Subcutaneous abdominal adipose tissue (tissue), 5 donors: Measurements from ENCODE around the gene NTM.

ENCODE experiments used
- H3K27ac ChIP-seq: one replicate; pipeline ENCODE4 v1.7.0; 2013; ENCODE audit warnings: low read depth, mild to moderate bottlenecking, inconsistent platforms, low read length, moderate library complexity
- H3K27me3 ChIP-seq, 5 donors: one replicate each; pipeline ENCODE4 v1.7.0; 2013; ENCODE audit warnings: low read length in 5 of 5, inconsistent platforms in 1 of 5; ENCODE audit not compliant: control insufficient read depth in 5 of 5, insufficient read depth in 4 of 5
- H3K36me3 ChIP-seq, 5 donors: one replicate each; pipeline ENCODE4 v1.7.0; 2013; ENCODE audit warnings: low read length in 5 of 5; ENCODE audit not compliant: control insufficient read depth in 5 of 5, insufficient read depth in 5 of 5
- H3K4me1 ChIP-seq, 5 donors: one replicate each; pipeline ENCODE4 v1.7.0; 2013; ENCODE audit warnings: low read length in 5 of 5, mild to moderate bottlenecking in 3 of 5, moderate library complexity in 1 of 5; ENCODE audit not compliant: control insufficient read depth in 5 of 5, insufficient read depth in 5 of 5
- H3K4me3 ChIP-seq, 5 donors: one replicate each; pipeline ENCODE4 v1.7.0; 2013; ENCODE audit warnings: low read length in 5 of 5, low read depth in 1 of 5
- H3K9ac ChIP-seq, 5 donors: one replicate each; pipeline ENCODE4 v1.7.0; 2013; ENCODE audit warnings: low read length in 5 of 5, mild to moderate bottlenecking in 4 of 5, moderate library complexity in 3 of 5
- H3K9me3 ChIP-seq, 5 donors: one replicate each; pipeline ENCODE4 v1.7.0; 2013; ENCODE audit warnings: low read length in 5 of 5; ENCODE audit not compliant: control insufficient read depth in 5 of 5
- donor health status: healthy.
- donor health status: healthy.
- donor health status: healthy.
- donor health status: healthy.
- donor health status: healthy.

NTM gene

GRCh38 chr11:131615611-131616010 lies 245.2 kb downstream of the NTM start:
- Histone ChIP-seq H3K27me3 (no peaks in the 10 kb centered on the region), H3K36me3 (no peaks in the 10 kb centered on the region), H3K4me1 (peaks cover 0 to 19% (median 12%) of the 10 kb centered on the region in 5 donors), H3K9ac (no peak overlapping the region), H3K4me3 (no peak overlapping the region), H3K27ac (no peak overlapping the region), H3K9me3 (no peaks in the 10 kb centered on the region)

GRCh38 chr11:131616481-131617140 lies 246.2 kb downstream of the NTM start:
- no peak overlapping the region for H3K4me3 ChIP-seq
- no peaks in the 10 kb centered on the region for H3K27me3 ChIP-seq
- no peaks in the 10 kb centered on the region for H3K9me3 ChIP-seq
- no peak overlapping the region for H3K9ac ChIP-seq
- H3K27ac ChIP-seq: no peak overlapping the region
- H3K36me3 ChIP-seq: no peaks in the 10 kb centered on the region
- peaks cover 0 to 19% (median 12%) of the 10 kb centered on the region in 5 donors for H3K4me1 ChIP-seq

- Histone ChIP-seq H3K27me3 (no peaks in the 10 kb centered on the region), H3K4me1 (peaks cover 0 to 19% (median 12%) of the 10 kb centered on the region in 5 donors), H3K27ac (no peak overlapping the region), H3K9ac (no peak overlapping the region), H3K4me3 (no peak overlapping the region), H3K36me3 (no peaks in the 10 kb centered on the region), H3K9me3 (no peaks in the 10 kb centered on the region)
Measured at GRCh38 chr11:131618201-131618600, 247.8 kb downstream of the NTM start.

GRCh38 chr11:131622193-131622592 lies 251.8 kb downstream of the NTM start:
- H3K27me3 ChIP-seq: no peaks in the 10 kb centered on the region
- no peaks in the 10 kb centered on the region for H3K36me3 ChIP-seq
- H3K9ac ChIP-seq: no peak overlapping the region
- peaks cover 0 to 5% (median 0%) of the 10 kb centered on the region in 5 donors for H3K4me1 ChIP-seq
- no peak overlapping the region for H3K27ac ChIP-seq
- H3K4me3 ChIP-seq: no peak overlapping the region
- H3K9me3 ChIP-seq: no peaks in the 10 kb centered on the region

- no peaks in the 10 kb centered on the region for H3K36me3 ChIP-seq
- H3K9ac ChIP-seq: no peak overlapping the region
- no peaks in the 10 kb centered on the region for H3K9me3 ChIP-seq
- no peaks in the 10 kb centered on the region for H3K4me1 ChIP-seq
- no peak overlapping the region for H3K27ac ChIP-seq
- H3K27me3 ChIP-seq: no peaks in the 10 kb centered on the region
- H3K4me3 ChIP-seq: no peak overlapping the region
Measured at GRCh38 chr11:131624531-131624930, 254.1 kb downstream of the NTM start.

GRCh38 chr11:131626788-131627187 lies 256.4 kb downstream of the NTM start:
- Histone ChIP-seq H3K9me3 (no peaks in the 10 kb centered on the region), H3K36me3 (no peaks in the 10 kb centered on the region), H3K4me3 (no peak overlapping the region), H3K4me1 (no peaks in the 10 kb centered on the region), H3K9ac (no peak overlapping the region), H3K27me3 (no peaks in the 10 kb centered on the region), H3K27ac (no peak overlapping the region)

- Histone ChIP-seq H3K4me1 (no peaks in the 10 kb centered on the region), H3K9me3 (no peaks in the 10 kb centered on the region), H3K27me3 (no peaks in the 10 kb centered on the region), H3K9ac (no peak overlapping the region), H3K27ac (no peak overlapping the region), H3K4me3 (no peak overlapping the region), H3K36me3 (no peaks in the 10 kb centered on the region)
Measured at GRCh38 chr11:131628739-131629138, 258.3 kb downstream of the NTM start.

- Histone ChIP-seq H3K4me1 (peaks cover 0 to 3% (median 0%) of the 10 kb centered on the region in 5 donors), H3K27me3 (no peaks in the 10 kb centered on the region), H3K36me3 (no peaks in the 10 kb centered on the region), H3K9ac (no peak overlapping the region), H3K4me3 (no peak overlapping the region), H3K9me3 (no peaks in the 10 kb centered on the region), H3K27ac (no peak overlapping the region)
Measured at GRCh38 chr11:131629925-131630540, 259.6 kb downstream of the NTM start.

- Histone ChIP-seq H3K36me3 (no peaks in the 10 kb centered on the region), H3K27ac (no peak overlapping the region), H3K9me3 (no peaks in the 10 kb centered on the region), H3K4me3 (no peak overlapping the region), H3K27me3 (no peaks in the 10 kb centered on the region), H3K9ac (no peak overlapping the region), H3K4me1 (peaks cover 0 to 3% (median 0%) of the 10 kb centered on the region in 5 donors)
Measured at GRCh38 chr11:131632971-131633370, 262.6 kb downstream of the NTM start.

GRCh38 chr11:131633921-131634715 lies 263.7 kb downstream of the NTM start:
- no peaks in the 10 kb centered on the region for H3K27me3 ChIP-seq
- no peaks in the 10 kb centered on the region for H3K9me3 ChIP-seq
- no peaks in the 10 kb centered on the region for H3K36me3 ChIP-seq
- H3K4me3 ChIP-seq: no peak overlapping the region
- peaks cover 0 to 3% (median 0%) of the 10 kb centered on the region in 5 donors for H3K4me1 ChIP-seq
- no peak overlapping the region for H3K27ac ChIP-seq
- H3K9ac ChIP-seq: no peak overlapping the region
